ENCODE data around the gene ZBTB16. TPM values are rescaled to one million over a fixed set of nuclear protein-coding genes. Genes with fewer than 3 reads are reported as not detected.

ZBTB16 gene
- total RNA-seq, 1 donor from 2014 or later: 171 TPM

GRCh38 chr11:114097832-114098231, 38.3 kb downstream of the ZBTB16 start:
- no peak overlapping the region for H3K27ac ChIP-seq
- H3K4me3 ChIP-seq: no peak overlapping the region
- ATAC-seq (no peak), DNase-seq (no peak)
- H3K4me1 ChIP-seq: peaks cover 75% of the 10 kb centered on the region
- intact Hi-C loops (cut with DNase I): no loop called here
- H3K9me3 ChIP-seq: no peaks in the 10 kb centered on the region
- H3K27me3 ChIP-seq (ENCODE audit: low read depth): no peaks in the 10 kb centered on the region
- TF ChIP-seq CTCF (IDR thresholded peaks at IDR 0.05): no peak
- peaks cover 32% of the 10 kb centered on the region for H3K36me3 ChIP-seq

GRCh38 chr11:114098927-114099326, 39.4 kb downstream of the ZBTB16 start:
- DNase-seq: no peak
- intact Hi-C loops (cut with DNase I): no loop called here
- H3K4me1 ChIP-seq: peaks cover 83% of the 10 kb centered on the region

GRCh38 chr11:114099392-114100178, 40.1 kb downstream of the ZBTB16 start:
- peaks cover 88% of the 10 kb centered on the region for H3K4me1 ChIP-seq
- no peak overlapping the region for H3K4me3 ChIP-seq
- ATAC-seq (peak in 1 of 2 donors; percentile 58), DNase-seq (no peak)
- no peaks in the 10 kb centered on the region for H3K9me3 ChIP-seq
- H3K36me3 ChIP-seq: peaks cover 32% of the 10 kb centered on the region
- intact Hi-C loops (cut with DNase I): no loop called here
- no peaks in the 10 kb centered on the region for H3K27me3 ChIP-seq (ENCODE audit: low read depth)
- no peak overlapping the region for H3K27ac ChIP-seq
- TF ChIP-seq CTCF (IDR thresholded peaks at IDR 0.05): no peak

More at GRCh38 chr11:114098927-114099326, 39.4 kb downstream of the ZBTB16 start:
- no peak overlapping the region for H3K27ac ChIP-seq
- H3K4me3 ChIP-seq: no peak overlapping the region
- peaks cover 33% of the 10 kb centered on the region for H3K36me3 ChIP-seq
- H3K9me3 ChIP-seq: no peaks in the 10 kb centered on the region
- no peak for TF ChIP-seq CTCF (IDR thresholded peaks at IDR 0.05)
- ATAC-seq: peak in 1 of 2 donors; percentile 21
- no peaks in the 10 kb centered on the region for H3K27me3 ChIP-seq (ENCODE audit: low read depth)

- no peak for TF ChIP-seq CTCF (IDR thresholded peaks at IDR 0.05)
- peaks cover 35% of the 10 kb centered on the region for H3K36me3 ChIP-seq
- ATAC-seq (no peak), DNase-seq (no peak)
- H3K9me3 ChIP-seq: no peaks in the 10 kb centered on the region
- no peak overlapping the region for H3K27ac ChIP-seq
- H3K4me3 ChIP-seq: no peak overlapping the region
- intact Hi-C loops (cut with DNase I): no loop called here
- peaks cover 90% of the 10 kb centered on the region for H3K4me1 ChIP-seq
- no peaks in the 10 kb centered on the region for H3K27me3 ChIP-seq (ENCODE audit: low read depth)
These were observed 43.7 kb downstream of the ZBTB16 start for GRCh38 chr11:114102993-114103896.

- H3K27me3 ChIP-seq (ENCODE audit: low read depth): no peaks in the 10 kb centered on the region
- peaks cover 30% of the 10 kb centered on the region for H3K36me3 ChIP-seq
- TF ChIP-seq CTCF (IDR thresholded peaks at IDR 0.05): no peak
- intact Hi-C loops (cut with DNase I): no loop called here
- ATAC-seq (no peak), DNase-seq (no peak)
- peaks cover 92% of the 10 kb centered on the region for H3K4me1 ChIP-seq
- H3K27ac ChIP-seq: no peak overlapping the region
- no peak overlapping the region for H3K4me3 ChIP-seq
- no peaks in the 10 kb centered on the region for H3K9me3 ChIP-seq
These were observed 46.1 kb downstream of the ZBTB16 start for GRCh38 chr11:114105611-114106010.

All from lower lobe of right lung (tissue), 2 donors.